HepG2 (cell line): ENCODE measurements around the gene TMEM63C. TPM values are rescaled to one million over a fixed set of nuclear protein-coding genes. Genes with fewer than 3 reads are reported as not detected.

Source experiments
- ATAC-seq: fragments of 200-7000 bp; cut with Tn5 transposase; 3 replicates; pipeline ENCODE4 v1.9.1; 2020; ENCODE audit warnings: mild to moderate bottlenecking, moderate library complexity
- BruUV-seq: library from RNA; stranded (reverse); fragments of 400-500 nt; replicated peaks from 2 replicates; lab custom pipeline; 2021; lab: Mats Ljungman, UMichigan
- CTCF ChIA-PET: fragments of 300-600 bp; formaldehyde crosslinking; extraction: SDS; loops from one replicate; lab custom pipeline; 2021; ENCODE audit warnings: low total read pairs, inconsistent platforms, low intra/inter-chr PET ratio; lab: Yijun Ruan, JAX
- POLR2A ChIA-PET: fragments of 350-600 bp; sonication (Branson Sonifier 250); formaldehyde crosslinking; loops from one replicate; lab custom pipeline; 2020; ENCODE audit warnings: antibody characterized with exemption, inconsistent platforms; lab: Yijun Ruan, JAX
- DNase-seq: peaks from one replicate; pipeline ENCODE4 v3.0.0-alpha.2; 2015; ENCODE audit warnings: low spot score
- FAIRE-seq: peaks from 3 replicates; lab custom pipeline; 2011; peaks lifted over from hg19 to GRCh38; lab: Jason Lieb, UNC
- H2AFZ ChIP-seq: one replicate; pipeline ENCODE4 v1.6.1; 2011; ENCODE audit warnings: low read length, inconsistent platforms
- H3K27ac ChIP-seq: fragments of 300-600 bp; 3 replicates; pipeline ENCODE4 v1.8.0; 2011; ENCODE audit warnings: mixed run types, mild to moderate bottlenecking, mixed read lengths, low read length, inconsistent platforms; ENCODE audit not compliant: insufficient read depth; ENCODE audit errors: extremely low read length
- H3K27me3 ChIP-seq, 2 experiments: fragments of 200-600 bp in 1 of 2; 2 replicates in 1 of 2; 3 replicates in 1 of 2; pipeline versions ENCODE4 v1.6.0 to v1.8.0; 2011; ENCODE audit warnings: low read length in 2 of 2, mild to moderate bottlenecking in 2 of 2, moderate library complexity in 2 of 2, inconsistent platforms in 1 of 2; ENCODE audit not compliant: insufficient read depth in 2 of 2, control insufficient read depth in 1 of 2
- H3K36me3 ChIP-seq, 2 experiments: fragments of 200-600 bp in 1 of 2; replicated peaks in 1 of 2; 2 replicates in 1 of 2; 3 replicates in 1 of 2; pipeline versions ENCODE4 v1.5.1 to v1.8.0; 2011; ENCODE audit warnings: low read length in 2 of 2, inconsistent platforms in 1 of 2; ENCODE audit not compliant: insufficient read depth in 2 of 2, control insufficient read depth in 1 of 2
- H3K4me1 ChIP-seq: 2 replicates; pipeline ENCODE4 v1.5.1; 2012; ENCODE audit warnings: low read length, inconsistent platforms; ENCODE audit not compliant: insufficient read depth
- H3K4me2 ChIP-seq: 2 replicates; pipeline ENCODE4 v1.6.0; 2011; ENCODE audit warnings: low read depth, low read length, inconsistent platforms
- H3K4me3 ChIP-seq, 3 experiments: fragments of 200-600 bp in 1 of 3; sonication (generic), shearing (Covaris generic) in 1 of 3; replicated peaks in 1 of 3; 2 replicates each; pipeline ENCODE4 v1.5.1; 2011 to 2016; ENCODE audit warnings: low read length in 3 of 3, inconsistent platforms in 2 of 3, low read depth in 2 of 3, mild to moderate bottlenecking in 2 of 3, control low read depth in 1 of 3, mixed read lengths in 1 of 3; ENCODE audit not compliant: insufficient read depth in 1 of 3
- H3K79me2 ChIP-seq: one replicate; pipeline ENCODE4 v1.6.1; 2011; ENCODE audit warnings: low read length, inconsistent platforms; ENCODE audit not compliant: insufficient read depth
- H3K9ac ChIP-seq: 2 replicates; pipeline ENCODE4 v1.6.0; 2011; ENCODE audit warnings: mild to moderate bottlenecking, low read depth, low read length, inconsistent platforms; ENCODE audit not compliant: insufficient read depth
- H3K9me3 ChIP-seq: 2 replicates; pipeline ENCODE4 v1.5.1; 2012; ENCODE audit warnings: mild to moderate bottlenecking, low read length
- H4K20me1 ChIP-seq: 2 replicates; pipeline ENCODE4 v1.6.0; 2011; ENCODE audit warnings: inconsistent platforms, mild to moderate bottlenecking, low read length, moderate library complexity; ENCODE audit not compliant: insufficient read depth
- CBX1 ChIP-seq: IDR thresholded peaks from one replicate; pipeline ENCODE4 v1.6.1; 2016; ENCODE audit warnings: antibody characterized with exemption, low read depth
- CREB3 ChIP-seq: sonication (generic); formaldehyde crosslinking; IDR thresholded peaks from 2 replicates; pipeline ENCODE4 v1.5.0; 2020; ENCODE audit warnings: missing genetic modification reagents
- EZH2 ChIP-seq: conservative IDR thresholded peaks from 2 replicates; pipeline ENCODE4 v1.6.1; 2012; ENCODE audit warnings: mild to moderate bottlenecking, low read depth, low read length, moderate library complexity
- FOXA3 ChIP-seq: IDR thresholded peaks from 2 replicates; pipeline ENCODE4 v1.6.1; 2016; ENCODE audit warnings: missing genetic modification reagents, missing compliant biosample characterization
- FOXO4 ChIP-seq: sonication (generic); formaldehyde crosslinking; conservative IDR thresholded peaks from 2 replicates; pipeline ENCODE4 v1.8.1; 2023; ENCODE audit warnings: missing genetic modification reagents
- HMG20A ChIP-seq: IDR thresholded peaks from 2 replicates; pipeline ENCODE4 v1.6.1; 2016; ENCODE audit warnings: borderline replicate concordance
- MEIS1 ChIP-seq: sonication (generic); formaldehyde crosslinking; IDR thresholded peaks from 2 replicates; pipeline ENCODE4 v1.9.0; 2021; ENCODE audit warnings: mild to moderate bottlenecking, missing genetic modification reagents, moderate library complexity, borderline replicate concordance
- MLLT10 ChIP-seq: sonication (generic); formaldehyde crosslinking; IDR thresholded peaks from 2 replicates; pipeline ENCODE4 v1.4.0; 2020; ENCODE audit warnings: missing genetic modification reagents
- SMC3 ChIP-seq: IDR thresholded peaks from 2 replicates; pipeline ENCODE4 v1.6.1; 2011; ENCODE audit warnings: low read length, improper control_type of control experiment
- TEAD3 ChIP-seq: optimal IDR thresholded peaks from 2 replicates; pipeline ENCODE3; 2016; ENCODE audit warnings: borderline replicate concordance
- ZFP62 ChIP-seq: sonication (generic); formaldehyde crosslinking; IDR thresholded peaks from 2 replicates; pipeline ENCODE4 v1.4.0; 2020; ENCODE audit warnings: missing genetic modification reagents
- ZFP90 ChIP-seq: sonication (generic); formaldehyde crosslinking; IDR thresholded peaks from 2 replicates; pipeline ENCODE4 v1.8.0; 2022; ENCODE audit warnings: missing genetic modification reagents, mild to moderate bottlenecking, inconsistent platforms, borderline replicate concordance
- ZMYM4 ChIP-seq: sonication (generic); formaldehyde crosslinking; IDR thresholded peaks from 2 replicates; pipeline ENCODE4 v1.8.1; 2023; ENCODE audit warnings: mild to moderate bottlenecking, missing genetic modification reagents
- ZNF329 ChIP-seq: sonication (generic); formaldehyde crosslinking; IDR thresholded peaks from 2 replicates; pipeline ENCODE4 v1.9.0; 2021; ENCODE audit warnings: low read depth, mild to moderate bottlenecking, missing genetic modification reagents
- ZNF333 ChIP-seq: sonication (generic); formaldehyde crosslinking; IDR thresholded peaks from 2 replicates; pipeline ENCODE4 v1.4.0; 2020; ENCODE audit warnings: mild to moderate bottlenecking, missing genetic modification reagents, borderline replicate concordance
- ZNF615 ChIP-seq: sonication (generic); formaldehyde crosslinking; IDR thresholded peaks from 2 replicates; pipeline ENCODE4 v1.5.0; 2020; ENCODE audit warnings: mild to moderate bottlenecking, missing genetic modification reagents, borderline replicate concordance
- ZNF773 ChIP-seq: sonication (generic); formaldehyde crosslinking; IDR thresholded peaks from 2 replicates; pipeline ENCODE4 v1.4.0; 2020; ENCODE audit warnings: missing genetic modification reagents, borderline replicate concordance
- ZSCAN29 ChIP-seq: sonication (generic); formaldehyde crosslinking; conservative IDR thresholded peaks from 2 replicates; pipeline ENCODE4 v1.4.0; 2020; ENCODE audit warnings: mild to moderate bottlenecking, missing genetic modification reagents
- WGBS: methylation state at CpG from one replicate; pipeline ENCODE4 v1.1.6; 2017; ENCODE audit warnings: low lambda C conversion rate; 5-methylcytosine and 5-hydroxymethylcytosine counted together
- in situ Hi-C: cut with HindIII; loops from 2 replicates; pipeline ENCODE4 v1.10.0; 2017; ENCODE audit warnings: low pct_unique_long_range_greater_than_20kb; ENCODE audit not compliant: extremely low pct_ligation_motif_present
- intact Hi-C: fragments of 100-400 bp; cut with micrococcal nuclease; formaldehyde crosslinking; loops from one replicate; pipeline ENCODE4 v1.10.0; 2022; ENCODE audit not compliant: unreplicated experiment
- polyA plus RNA-seq, 8 experiments: library from polyadenylated mRNA; depleted of rRNA in 3 of 8; stranded (reverse) in 7 of 8; unstranded in 1 of 8; fragments of >200 nt; fragmentation: Illumina TruSeq in 4 of 8; extraction: Trizol in 4 of 8; gene quantifications; 2 replicates each; pipeline versions ENCODE4 v1.2.1 to v1.2.3, GENCODE V29; 2011 to 2016; ENCODE audit warnings: low read depth in 4 of 8, missing spikeins in 1 of 8, mixed read lengths in 1 of 8; ENCODE audit not compliant: insufficient read depth in 1 of 8
- total RNA-seq, 5 experiments: library from RNA; depleted of rRNA; stranded (reverse); fragments of >200 nt; fragmentation: Illumina TruSeq; extraction: Trizol; gene quantifications; 2 replicates each; pipeline ENCODE4 v1.2.3, GENCODE V29; 2016; ENCODE audit warnings: low read depth in 1 of 5
- TF ChIP-seq, protein P1 (sequence below): IDR thresholded peaks from 2 replicates; pipeline ENCODE4 v1.6.1; 2016; ENCODE audit warnings: missing compliant biosample characterization, missing genetic modification reagents, borderline replicate concordance

Gene TMEM63C
- total and polyA plus RNA-seq, 2 of the 13 experiments (the other 11 are each of a cell fraction or from before 2014, with no cell fraction given), result 0.17 to 0.27 TPM

DNA sequence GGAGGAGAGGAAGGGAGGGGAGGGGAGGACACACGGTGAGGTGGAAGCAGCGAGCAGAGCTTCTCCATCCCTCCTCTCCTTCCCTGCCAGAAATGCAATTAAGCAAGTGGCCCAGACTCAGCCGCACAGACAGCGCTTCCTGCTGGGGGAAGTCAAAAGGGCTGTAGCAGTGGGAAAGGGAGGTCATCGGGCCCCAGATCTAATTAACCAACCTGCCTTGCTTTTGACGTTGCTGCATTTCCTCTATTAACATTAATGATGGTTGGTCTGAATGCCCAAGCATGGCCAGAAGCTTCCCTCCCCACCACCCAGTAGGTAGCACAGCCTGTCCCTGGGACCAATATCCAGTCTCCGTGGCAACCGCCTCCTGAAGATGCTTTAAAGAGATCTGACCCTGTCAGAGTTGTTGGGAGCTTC is 94.0 kb downstream of the TMEM63C start:
- H3K27me3 ChIP-seq, result peaks cover 2 to 5% of the 10 kb centered on the region in 2 experiments; a peak in 1 of 5 replicates
- DNase-seq (no peak), FAIRE-seq (no peak)
- no peak overlapping the region for H3K27ac ChIP-seq
- H3K9me3 ChIP-seq, result no peaks in the 10 kb centered on the region
- H4K20me1 ChIP-seq, result no peaks in the 10 kb centered on the region
- no TSS peak for BruUV-seq
- H3K4me1 ChIP-seq, result no peaks in the 10 kb centered on the region
- 75% methylated on average over 8 of the region's 8 CpGs for WGBS
- H3K9ac ChIP-seq, result no peak overlapping the region
- TF ChIP-seq MLLT10 (CRISPR knock-in tag) (no peak), HMG20A (CRISPR knock-in tag) (no peak), ZSCAN29 (CRISPR knock-in tag) (no peak), ZNF333 (no peak), FOXO4 (CRISPR knock-in tag) (no peak), MEIS1 (CRISPR knock-in tag) (no peak), TEAD3 (CRISPR knock-in tag) (no peak), CREB3 (CRISPR knock-in tag) (no peak), FOXA3 (no peak), ZNF329 (no peak), ZMYM4 (no peak), ZFP90 (CRISPR knock-in tag) (no peak), SMC3 (no peak), ZNF773 (CRISPR knock-in tag) (no peak), ZNF615 (CRISPR knock-in tag) (no peak), EZH2 (no peak), CBX1 (no peak), ZFP62 (CRISPR knock-in tag) (no peak)
- TF ChIP-seq, protein P1, sequence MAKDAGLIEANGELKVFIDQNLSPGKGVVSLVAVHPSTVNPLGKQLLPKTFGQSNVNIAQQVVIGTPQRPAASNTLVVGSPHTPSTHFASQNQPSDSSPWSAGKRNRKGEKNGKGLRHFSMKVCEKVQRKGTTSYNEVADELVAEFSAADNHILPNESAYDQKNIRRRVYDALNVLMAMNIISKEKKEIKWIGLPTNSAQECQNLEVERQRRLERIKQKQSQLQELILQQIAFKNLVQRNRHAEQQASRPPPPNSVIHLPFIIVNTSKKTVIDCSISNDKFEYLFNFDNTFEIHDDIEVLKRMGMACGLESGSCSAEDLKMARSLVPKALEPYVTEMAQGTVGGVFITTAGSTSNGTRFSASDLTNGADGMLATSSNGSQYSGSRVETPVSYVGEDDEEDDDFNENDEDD (CRISPR knock-in tag), result no peak
- TF ChIP-seq, all 625 proteins: peak for 0
- no peak for ATAC-seq
- no peak overlapping the region for H3K4me3 ChIP-seq
- peaks cover 2 to 9% of the 10 kb centered on the region in 2 experiments; a peak in 2 of 5 replicates for H3K36me3 ChIP-seq
- ChIA-PET CTCF (no interaction called here), POLR2A (no interaction called here)
- H3K4me2 ChIP-seq, result no peak overlapping the region
- H2AFZ ChIP-seq, result no peak overlapping the region
- intact Hi-C loops, result no loop called here
- H3K79me2 ChIP-seq, result no peaks in the 10 kb centered on the region
- in situ Hi-C loops, result no loop called here
